Endothelial cell of hepatic sinusoid (primary cell): ENCODE data around the gene LRP4.

Source experiments
- in situ Hi-C: cut with HindIII; loops from 2 replicates; pipeline ENCODE4 v1.10.0; 2017; ENCODE audit warnings: low sequenced_read_pairs

LRP4 gene

DNA sequence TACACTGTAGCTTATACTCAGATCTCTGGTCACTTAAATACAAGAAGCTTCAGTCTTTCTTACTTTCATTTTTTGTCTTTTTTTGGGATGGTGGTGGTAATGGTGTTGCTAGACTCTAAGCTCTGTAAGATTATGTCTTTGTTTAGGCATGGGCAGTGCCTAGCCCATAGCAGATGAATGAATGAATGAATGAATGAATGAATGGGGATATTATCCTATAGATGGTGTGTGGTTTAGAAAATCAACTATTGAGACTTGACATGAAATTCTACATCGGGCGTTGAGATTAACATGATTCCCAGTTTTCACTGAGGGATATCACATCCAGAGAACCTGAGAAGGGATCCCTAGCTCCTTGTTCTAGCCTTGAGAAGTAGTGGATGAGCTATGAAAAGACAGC is 62.5 kb downstream of the LRP4 start:
- in situ Hi-C loops, result no loop called here

DNA sequence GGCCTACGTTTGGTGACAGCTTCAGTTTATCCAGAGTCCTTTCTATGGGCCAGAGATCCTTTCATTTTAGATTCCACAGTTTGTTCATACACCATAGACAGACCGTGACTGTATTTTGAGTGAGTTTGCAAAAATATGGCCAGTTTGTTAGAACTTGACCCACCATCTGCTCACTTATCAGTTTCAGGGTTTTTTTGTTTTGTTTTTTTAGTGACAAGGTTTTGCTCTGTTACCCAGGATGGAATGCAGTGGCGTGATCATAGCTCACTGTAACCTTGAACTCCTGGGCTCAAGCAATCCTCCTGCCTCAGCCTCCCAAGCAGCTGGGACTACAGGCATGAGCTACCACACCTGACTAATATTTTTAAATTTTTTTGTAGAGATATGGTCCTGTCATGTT is 63.2 kb downstream of the LRP4 start:
- in situ Hi-C loops, result no loop called here

DNA sequence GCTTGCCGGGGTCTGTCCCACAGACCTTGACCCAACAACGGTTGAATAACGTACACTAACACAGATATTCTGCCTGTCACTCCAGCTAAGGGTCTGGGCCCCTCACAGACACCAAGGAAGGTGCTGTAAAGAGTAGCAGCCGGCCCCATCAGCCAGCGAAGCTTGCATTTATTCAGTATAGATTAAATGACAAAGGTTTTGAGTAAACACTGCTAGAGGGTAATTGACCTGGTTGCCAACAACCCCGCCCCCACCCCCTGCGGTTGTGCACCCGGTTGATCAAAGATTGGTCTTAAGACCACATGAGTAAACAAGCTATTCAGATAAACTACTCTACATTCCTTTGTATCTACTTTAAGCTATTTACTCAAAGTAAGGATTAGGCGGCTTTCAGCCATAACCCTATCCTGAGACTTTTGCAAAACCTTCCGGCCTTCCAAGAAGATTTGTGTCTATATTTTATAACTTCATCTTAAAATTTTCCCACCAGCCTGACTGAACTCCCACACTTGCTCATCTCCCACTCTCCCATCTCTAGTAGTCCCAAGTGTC is 67.4 kb downstream of the LRP4 start:
- in situ Hi-C loops, result no loop called here

DNA sequence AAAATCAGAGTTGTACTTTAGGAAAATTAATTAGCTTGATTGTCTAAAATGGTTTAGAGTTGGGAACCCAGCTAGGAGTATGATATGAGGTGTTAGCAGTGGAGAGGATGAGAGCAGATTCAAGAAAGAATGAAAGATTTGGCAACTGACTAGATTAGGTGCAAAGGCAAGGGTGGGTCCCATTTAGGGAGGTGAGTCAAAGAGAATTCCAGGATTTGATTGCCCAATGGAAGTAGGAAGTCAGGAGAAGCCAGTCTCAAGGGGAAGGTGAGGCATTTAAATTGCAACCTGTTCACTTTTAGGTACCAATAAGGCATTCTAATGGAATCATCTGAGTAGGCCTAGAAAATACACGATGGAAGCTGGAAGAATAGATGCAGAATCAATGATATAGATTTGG is 68.7 kb downstream of the LRP4 start:
- in situ Hi-C loops, result no loop called here

DNA sequence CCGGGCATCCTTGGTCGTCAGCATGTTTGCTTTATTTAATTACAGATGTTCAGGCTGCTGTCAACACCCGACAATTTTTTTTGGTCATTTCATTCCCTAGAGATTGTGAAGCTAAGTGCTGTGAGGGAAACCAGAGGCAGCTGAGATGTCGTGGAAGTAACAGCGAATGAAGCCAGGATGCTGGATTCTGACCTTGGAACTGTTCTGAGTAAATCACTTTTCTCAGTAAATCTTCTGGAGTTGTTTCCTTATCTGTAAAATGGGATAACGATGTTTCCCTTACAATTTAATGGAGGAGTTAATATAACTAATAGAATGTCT is 71.9 kb downstream of the LRP4 start:
- in situ Hi-C loops, result no loop called here

DNA sequence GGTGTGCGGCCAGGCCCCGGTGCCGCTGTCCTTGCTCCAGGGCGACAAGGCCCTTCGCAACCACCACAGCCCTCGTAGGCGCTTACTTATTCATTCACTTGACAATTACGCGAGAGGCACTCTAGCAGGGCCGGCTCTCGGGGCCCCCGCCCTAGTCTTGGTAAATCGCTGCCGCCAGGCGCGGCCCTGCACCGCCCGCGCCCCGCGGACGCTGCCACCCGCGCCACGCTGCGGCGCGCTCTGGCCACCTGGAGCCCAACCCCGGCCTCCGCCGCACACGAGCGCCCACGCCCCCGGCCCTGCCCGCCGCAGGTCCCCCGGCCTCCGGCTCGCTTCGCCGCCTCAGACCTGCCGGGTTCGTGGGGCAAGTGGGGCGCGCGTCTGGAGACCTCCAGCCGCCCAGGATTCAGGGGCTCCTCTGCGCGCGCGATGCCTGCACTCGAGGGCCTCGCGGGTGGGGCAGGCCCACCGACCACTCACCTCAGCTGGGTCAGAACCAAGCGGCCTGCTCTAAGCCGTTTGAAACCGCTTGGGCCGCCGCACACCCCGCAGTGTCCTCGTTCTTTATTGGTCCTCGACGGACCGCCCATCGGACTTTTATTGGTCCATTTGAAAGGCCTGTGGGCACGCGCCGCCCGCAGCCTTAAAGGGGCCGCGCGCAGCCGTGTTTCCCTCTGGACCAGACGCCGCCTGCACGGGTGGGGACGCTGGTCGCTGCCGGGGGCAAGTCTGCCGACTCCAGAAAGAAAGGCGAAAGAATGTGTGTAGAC is 72.4 kb downstream of the LRP4 start, which contains the start of gene CKAP5:
CKAP5 (minus strand) TSS at position 541 of the 770 bp plus-strand sequence. CDS start 25,049 bp downstream, outside the sequence.
- in situ Hi-C loops, result no loop called here

DNA sequence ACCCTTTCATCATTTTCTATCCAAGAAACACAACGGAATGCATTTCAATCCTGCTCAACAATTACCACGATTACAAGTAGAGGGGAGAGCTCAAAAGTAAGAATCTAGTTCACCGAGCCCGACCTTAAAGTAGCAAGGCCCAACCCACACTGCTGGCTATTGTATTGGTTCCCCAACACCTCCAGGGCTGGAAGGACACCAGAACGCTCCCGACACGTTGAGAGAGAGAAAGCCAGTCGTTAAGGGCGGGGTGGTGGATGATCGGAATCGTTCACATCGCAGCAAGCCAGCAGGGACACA is 73.0 kb downstream of the LRP4 start:
- in situ Hi-C loops, result no loop called here

DNA sequence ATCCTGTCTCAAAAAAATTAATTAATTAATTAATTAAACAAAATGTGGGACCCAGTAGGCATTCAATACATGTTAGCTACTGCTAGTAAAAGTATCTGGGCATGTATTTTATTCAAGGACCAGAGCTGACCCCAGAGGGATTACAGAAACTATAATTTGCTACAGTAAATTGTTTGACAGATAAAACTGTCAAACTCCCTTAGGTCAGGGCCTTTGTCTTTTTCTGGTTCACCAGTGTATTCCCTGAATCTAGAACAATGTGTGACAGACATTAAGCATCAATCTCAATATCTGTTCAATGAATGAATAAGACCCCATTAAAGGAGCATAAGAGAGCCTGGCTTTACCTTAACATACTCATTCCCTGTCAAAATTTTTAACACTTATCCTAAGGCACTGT is 78.2 kb downstream of the LRP4 start:
- in situ Hi-C loops, result no loop called here

DNA sequence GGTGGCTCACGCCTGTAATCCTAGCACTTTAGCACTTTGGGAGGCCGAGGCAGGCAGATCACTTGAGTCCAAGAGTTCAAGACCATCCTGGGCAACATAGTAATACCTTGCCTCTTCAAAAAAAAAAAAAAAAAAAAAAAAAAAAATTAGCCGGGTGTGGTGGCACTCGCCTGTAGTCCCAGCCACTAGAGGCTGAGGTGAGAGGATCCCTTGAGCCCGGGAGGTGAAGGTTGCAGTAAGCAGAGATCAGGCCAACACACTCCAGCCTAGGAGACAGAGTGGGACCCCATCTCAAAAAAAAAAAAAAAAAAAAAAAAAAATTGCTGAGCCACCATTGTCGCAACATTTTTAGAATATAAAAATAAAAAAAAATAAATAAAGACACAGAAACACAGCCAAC is 79.8 kb downstream of the LRP4 start:
- in situ Hi-C loops, result no loop called here

DNA sequence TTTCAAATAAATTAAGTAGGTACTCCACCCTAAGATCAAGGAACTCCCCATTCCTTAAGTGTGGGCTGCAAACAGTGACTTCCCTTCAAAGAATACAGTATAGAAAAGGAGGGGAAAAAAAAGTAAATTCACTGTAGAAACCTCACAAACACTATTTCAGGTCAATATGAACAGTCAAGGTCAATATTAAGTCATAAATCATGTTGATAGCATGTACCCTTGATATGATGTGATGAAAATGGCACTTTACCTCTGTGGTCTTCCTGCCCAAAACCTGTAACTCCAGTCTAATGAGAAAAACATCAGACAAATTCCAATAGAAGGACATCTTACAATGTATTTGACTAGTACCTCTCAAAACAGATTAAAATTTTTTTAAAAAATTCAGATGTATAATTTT is 80.5 kb downstream of the LRP4 start:
- in situ Hi-C loops, result no loop called here

DNA sequence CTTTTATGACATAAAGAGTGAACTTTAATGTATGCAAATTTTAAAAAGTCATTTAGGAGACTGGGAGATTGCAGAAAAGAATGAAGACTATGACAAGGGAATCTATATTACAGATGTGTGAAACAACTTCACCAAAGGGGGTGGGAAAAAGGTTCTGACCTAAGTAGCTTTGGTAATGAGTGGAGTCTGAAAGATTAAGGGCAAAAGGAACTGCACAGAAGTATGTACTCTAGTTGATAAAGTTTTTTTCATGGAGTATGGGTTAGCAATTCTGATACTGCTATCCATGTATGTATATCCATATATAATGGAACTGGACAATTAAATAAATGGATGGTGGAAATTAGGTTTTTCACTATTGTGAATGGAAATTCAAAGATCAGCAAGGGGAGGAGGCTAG is 81.5 kb downstream of the LRP4 start:
- in situ Hi-C loops, result no loop called here

DNA sequence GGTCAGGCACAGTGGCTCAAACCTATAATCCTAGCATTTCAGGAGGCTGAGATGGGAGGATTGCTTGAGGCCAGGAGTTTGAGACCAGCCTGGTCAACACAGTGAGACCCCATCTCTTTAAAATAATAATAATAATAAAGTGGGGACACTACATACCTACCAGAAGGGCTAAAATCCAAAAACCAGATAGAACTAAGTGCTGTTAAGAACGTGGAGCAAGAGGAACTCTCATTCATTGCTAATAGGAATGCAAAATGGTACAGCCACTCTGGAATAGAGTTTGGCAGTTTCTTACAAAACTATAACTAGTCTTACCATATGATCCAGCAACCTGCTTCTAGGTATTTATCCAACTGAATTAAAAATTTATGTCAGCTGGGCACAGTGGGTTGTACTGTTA is 81.9 kb downstream of the LRP4 start:
- in situ Hi-C loops, result no loop called here

DNA sequence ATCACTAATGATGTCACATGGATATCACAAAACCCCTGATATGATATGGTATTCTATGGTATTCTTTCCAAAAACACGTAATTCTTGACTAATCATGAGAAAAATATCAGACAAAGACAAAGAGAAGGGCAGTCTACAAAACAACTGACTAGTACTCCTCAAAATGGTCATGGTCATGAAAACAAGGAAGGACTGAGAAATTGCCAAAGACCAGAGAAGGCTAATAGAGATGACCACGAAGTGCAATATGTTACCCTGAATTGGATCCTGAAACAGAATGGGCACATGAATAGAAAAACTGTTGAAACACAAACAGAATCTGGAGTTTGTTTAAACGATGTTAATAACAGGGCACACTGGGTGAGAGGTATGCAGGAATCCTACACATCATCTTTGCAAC is 82.5 kb downstream of the LRP4 start:
- in situ Hi-C loops, result no loop called here

DNA sequence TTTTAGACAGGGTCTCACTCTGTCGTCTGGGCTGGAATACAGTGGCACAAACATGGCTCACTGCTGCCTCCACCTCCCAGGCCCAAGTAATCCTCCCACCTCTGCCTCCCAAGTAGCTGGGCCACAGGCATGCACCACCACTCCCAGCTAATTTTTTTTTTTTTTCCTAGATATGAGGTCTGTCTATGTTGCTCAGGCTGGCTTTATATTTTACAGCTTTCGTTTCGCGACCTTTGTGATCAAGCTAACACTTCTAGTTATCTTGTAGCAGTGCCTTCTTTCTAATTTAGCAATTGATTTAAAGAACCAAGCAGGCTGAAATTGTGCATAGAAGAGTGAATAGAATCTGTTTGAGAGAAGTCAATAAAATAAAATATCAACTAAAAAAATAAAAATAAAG is 83.5 kb downstream of the LRP4 start:
- in situ Hi-C loops, result no loop called here

DNA sequence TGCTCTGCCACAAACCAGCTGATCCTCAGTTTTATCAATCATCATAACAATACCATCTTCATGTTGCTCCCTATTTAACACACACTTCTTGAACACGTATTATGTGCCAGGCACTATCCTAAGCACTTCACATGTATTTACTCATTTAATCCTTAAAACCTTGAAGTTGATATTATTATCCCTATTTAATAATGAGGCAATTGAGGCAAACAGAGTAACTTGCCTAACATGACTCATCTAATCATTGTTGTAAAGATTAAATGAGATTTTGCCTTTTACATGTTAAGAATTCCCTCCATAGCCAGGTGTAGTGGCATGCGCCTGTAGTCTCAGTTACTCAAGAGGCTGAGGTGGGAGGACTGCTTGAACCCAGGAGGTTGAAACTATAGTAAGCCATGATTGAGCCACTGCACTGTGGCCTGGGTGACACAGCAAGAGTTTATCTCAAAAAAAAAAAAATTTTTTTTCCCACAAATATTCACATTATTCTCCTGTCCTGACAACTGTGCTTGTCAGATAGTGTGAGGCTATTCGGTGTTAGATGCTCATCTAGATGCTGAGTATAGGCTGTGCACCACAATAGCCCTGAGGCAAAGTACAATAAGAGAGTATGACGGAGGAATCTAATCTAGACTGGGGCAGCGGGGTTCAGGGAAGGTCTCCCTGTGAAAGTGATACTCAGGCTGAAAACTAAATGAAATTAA is 85.7 kb downstream of the LRP4 start:
- in situ Hi-C loops, result no loop called here

DNA sequence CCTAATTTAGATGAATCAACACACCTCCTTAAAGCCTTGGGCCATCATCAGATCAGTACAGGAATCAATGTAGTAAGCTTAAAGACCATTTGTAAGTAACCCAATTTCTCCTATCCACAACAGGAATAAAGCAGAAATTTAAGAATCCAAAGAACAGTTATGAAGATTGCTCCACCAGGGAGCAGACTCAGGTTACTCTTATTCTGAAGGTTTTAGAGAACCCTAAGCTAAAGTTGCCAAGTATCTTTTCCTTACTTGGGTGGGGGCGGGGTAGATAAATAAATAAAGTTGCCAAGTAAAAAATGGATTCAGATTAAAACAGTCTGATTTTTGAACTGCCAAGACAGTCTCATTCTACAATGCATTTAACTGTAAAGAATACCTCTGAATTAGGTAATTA is 90.4 kb downstream of the LRP4 start:
- in situ Hi-C loops, result loop anchor here (5.0 kb wide), 1 partner anchor 34 kb away; no protein-coding TSS in a partner anchor

DNA sequence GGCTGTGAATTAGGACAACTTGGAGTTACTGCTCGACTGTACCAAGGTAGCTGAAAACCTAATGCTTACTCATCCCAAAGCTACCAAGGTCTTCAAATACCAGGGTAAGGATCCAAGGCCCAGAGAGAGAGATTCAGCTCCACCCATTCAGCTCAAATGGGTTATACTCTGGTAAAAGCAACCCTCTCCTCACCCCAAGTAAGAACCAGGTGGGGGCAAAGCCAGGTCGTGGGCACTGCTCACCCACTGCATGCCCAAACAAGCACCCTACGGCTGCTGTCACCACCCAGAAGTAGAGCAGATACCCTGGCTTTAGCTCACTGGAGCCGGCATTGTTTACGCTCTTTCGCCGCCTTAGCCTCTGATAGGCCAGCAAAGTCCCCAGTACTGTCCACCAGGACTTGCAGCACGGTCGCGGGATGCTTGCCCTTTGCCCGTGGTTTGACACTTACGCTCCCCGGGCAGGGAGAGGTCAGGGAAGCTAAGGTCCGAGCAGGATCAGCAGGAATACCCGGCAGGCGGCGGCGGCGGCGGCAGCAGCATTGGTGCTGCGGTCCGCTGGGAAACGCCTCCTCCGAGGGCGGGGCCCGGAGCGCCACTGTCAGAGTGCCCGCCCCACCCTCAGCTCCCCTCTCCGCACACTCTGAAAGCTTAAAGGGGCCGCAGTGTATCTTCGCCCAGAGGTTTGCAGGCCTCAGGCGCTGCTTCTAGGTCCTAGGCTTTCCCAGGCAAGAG is 91.9 kb downstream of the LRP4 start:
- in situ Hi-C loops, result loop anchor here (5.0 kb wide), 1 partner anchor 36 kb away; no protein-coding TSS in a partner anchor

DNA sequence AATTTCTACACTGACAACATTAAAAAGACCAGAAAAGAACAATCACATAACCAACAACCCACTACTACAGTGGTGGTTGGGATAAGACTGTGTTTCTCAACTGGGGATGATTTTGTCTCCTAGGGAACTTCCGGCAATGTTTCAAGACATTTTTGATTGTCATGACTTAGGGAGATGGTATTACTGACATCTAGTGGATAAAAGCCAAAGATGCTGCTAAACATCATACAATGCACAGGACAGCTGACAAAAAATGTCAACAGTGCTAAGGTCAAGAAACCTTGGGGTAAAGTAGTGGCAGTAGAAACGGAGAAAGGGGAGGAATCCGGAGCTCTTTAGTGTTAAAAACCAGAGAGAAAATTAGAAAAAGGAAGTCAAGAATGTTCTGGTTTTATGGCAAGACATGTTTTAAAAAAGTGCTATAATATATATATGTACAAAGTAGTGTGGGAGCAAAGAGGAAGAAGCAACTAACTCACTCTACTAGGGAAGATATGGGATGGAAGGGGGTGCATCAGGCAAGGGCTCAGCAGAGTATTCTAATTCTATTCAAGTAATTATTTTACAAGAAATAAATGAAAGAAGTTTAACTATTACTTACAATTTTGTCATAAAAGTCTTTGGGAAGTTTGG is 109.4 kb downstream of the LRP4 start:
- in situ Hi-C loops, result no loop called here
